Esophagus muscularis mucosa (tissue), 4 donors: Measurements from ENCODE around the gene VKORC1L1. TPM values are rescaled to one million over a fixed set of nuclear protein-coding genes. Genes with fewer than 3 reads are reported as not detected.
"Not testable (repeated sequence)": the region's sequence is repeated elsewhere in the genome, so short reads cannot be mapped to it uniquely, and the experiment has no call there.

Source experiments
- DNase-seq: peaks from one replicate; pipeline ENCODE4 v3.0.0-alpha.2; 2017; ENCODE audit errors: extremely low spot score
- H3K27ac ChIP-seq, 4 donors: fragments of 200-600 bp; sonication (generic); replicated peaks in 1 of 4; 1 replicate in 3 of 4; 2 replicates in 1 of 4; pipeline ENCODE4 v1.5.1; 2016 to 2019; ENCODE audit warnings: mild to moderate bottlenecking in 1 of 4
- H3K27me3 ChIP-seq, 4 donors: fragments of 200-600 bp; sonication (generic); one replicate each; pipeline versions ENCODE4 v1.5.1 to v1.6.0; 2016 to 2019
- H3K36me3 ChIP-seq, 4 donors: fragments of 200-600 bp; sonication (generic); one replicate each; pipeline ENCODE4 v1.5.1; 2016 to 2019
- H3K4me1 ChIP-seq, 4 donors: fragments of 200-600 bp; sonication (generic); one replicate each; pipeline ENCODE4 v1.5.1; 2016 to 2019
- H3K4me3 ChIP-seq, 4 donors: fragments of 200-600 bp; sonication (generic); 1 replicate in 2 of 4; 2 replicates in 2 of 4; pipeline ENCODE4 v1.5.1; 2016 to 2019; ENCODE audit warnings: mild to moderate bottlenecking in 4 of 4, moderate library complexity in 1 of 4
- H3K9me3 ChIP-seq, 4 donors: fragments of 200-600 bp; sonication (generic); 1 replicate in 3 of 4; 2 replicates in 1 of 4; pipeline ENCODE4 v1.5.1; 2016 to 2019
- EP300 ChIP-seq: sonication (generic); formaldehyde crosslinking; IDR thresholded peaks from one replicate; pipeline ENCODE4 v1.6.1; 2017; ENCODE audit warnings: antibody characterized with exemption
- POLR2A ChIP-seq: fragments of 450-650 bp; IDR thresholded peaks from one replicate; pipeline ENCODE4 v1.6.1; 2017; ENCODE audit warnings: antibody characterized with exemption, moderate library complexity, mild to moderate bottlenecking, low read depth
- POLR2AphosphoS5 ChIP-seq, 2 donors: sonication (generic); formaldehyde crosslinking; IDR thresholded peaks; one replicate each; pipeline ENCODE4 v1.6.1; 2017; ENCODE audit warnings: antibody characterized with exemption in 2 of 2
- WGBS: methylation state at CpG from one replicate; pipeline ENCODE4 v1.1.5; 2018; 5-methylcytosine and 5-hydroxymethylcytosine counted together
- intact Hi-C: fragments of 100-400 bp; cut with DNase I; formaldehyde crosslinking; loops from one replicate; pipeline ENCODE4 v1.15.1; 2023
- total RNA-seq, 4 donors: library from RNA; depleted of rRNA; stranded (reverse); fragments of >200 nt; gene quantifications; one replicate each; pipeline versions ENCODE4 v1.1.0 to v1.2.1, GENCODE V29; 2016
- TF ChIP-seq, protein P1 (sequence below), 3 experiments: fragments of 200-600 bp in 2 of 3; fragments of 450-650 bp in 1 of 3; sonication (generic) in 2 of 3; IDR thresholded peaks; one replicate each; pipeline ENCODE4 v1.5.1; 2017 to 2019; ENCODE audit warnings: antibody characterized with exemption in 3 of 3, mild to moderate bottlenecking in 2 of 3, moderate library complexity in 1 of 3

Gene VKORC1L1
- total RNA-seq, 4 donors from 2014 or later: 23.7 to 30.1 (median 26.1) TPM

DNA sequence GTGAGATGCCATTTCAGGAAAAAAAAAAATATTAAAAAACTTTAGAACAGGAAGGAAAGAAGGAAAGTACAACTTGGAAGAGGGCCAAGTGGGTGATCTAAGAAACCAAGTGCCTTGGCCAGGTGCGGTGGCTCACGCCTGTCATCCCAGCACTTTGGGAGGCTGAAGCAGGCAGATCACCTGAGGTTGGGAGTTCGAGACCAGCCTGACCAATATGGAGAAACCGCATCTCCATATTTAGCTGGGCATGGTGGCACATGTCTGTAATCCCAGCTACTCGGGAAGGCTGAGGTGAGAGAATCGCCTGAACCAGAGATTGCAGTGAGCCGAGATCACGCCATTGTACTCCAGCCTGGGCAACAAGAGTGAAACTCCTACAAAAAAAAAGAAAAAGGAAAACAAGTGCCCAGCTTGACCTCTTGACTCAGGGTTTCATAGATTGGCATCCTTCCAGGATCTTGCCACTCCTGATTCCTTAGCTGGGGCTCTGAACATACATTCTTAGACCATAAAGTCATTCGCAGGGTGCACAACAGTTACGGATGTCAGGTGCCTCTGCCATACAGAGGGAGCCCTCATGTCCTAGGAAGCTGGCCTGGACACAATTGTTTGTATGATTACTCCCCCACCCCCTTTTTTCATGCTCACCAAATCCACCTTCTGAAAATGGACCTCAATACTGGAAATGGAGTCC lies 111.2 kb downstream of the VKORC1L1 start:
- H3K4me1 ChIP-seq: peaks cover 19 to 34% (median 27%) of the 10 kb centered on the region in 4 donors
- intact Hi-C loops: loop anchor here (10.0 kb wide), 1 partner anchor 109 kb away; the partner anchor contains the start of gene VKORC1L1
- TF ChIP-seq POLR2A: no peak
- no peak for TF ChIP-seq EP300
- TF ChIP-seq POLR2AphosphoS5 (IDR thresholded peaks at IDR 0.05): no peak
- TF ChIP-seq, protein P1, sequence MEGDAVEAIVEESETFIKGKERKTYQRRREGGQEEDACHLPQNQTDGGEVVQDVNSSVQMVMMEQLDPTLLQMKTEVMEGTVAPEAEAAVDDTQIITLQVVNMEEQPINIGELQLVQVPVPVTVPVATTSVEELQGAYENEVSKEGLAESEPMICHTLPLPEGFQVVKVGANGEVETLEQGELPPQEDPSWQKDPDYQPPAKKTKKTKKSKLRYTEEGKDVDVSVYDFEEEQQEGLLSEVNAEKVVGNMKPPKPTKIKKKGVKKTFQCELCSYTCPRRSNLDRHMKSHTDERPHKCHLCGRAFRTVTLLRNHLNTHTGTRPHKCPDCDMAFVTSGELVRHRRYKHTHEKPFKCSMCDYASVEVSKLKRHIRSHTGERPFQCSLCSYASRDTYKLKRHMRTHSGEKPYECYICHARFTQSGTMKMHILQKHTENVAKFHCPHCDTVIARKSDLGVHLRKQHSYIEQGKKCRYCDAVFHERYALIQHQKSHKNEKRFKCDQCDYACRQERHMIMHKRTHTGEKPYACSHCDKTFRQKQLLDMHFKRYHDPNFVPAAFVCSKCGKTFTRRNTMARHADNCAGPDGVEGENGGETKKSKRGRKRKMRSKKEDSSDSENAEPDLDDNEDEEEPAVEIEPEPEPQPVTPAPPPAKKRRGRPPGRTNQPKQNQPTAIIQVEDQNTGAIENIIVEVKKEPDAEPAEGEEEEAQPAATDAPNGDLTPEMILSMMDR (IDR thresholded peaks at IDR 0.05): no peak
- no peak for DNase-seq
- H3K36me3 ChIP-seq: peaks cover 6 to 13% (median 13%) of the 10 kb centered on the region in 4 donors
- H3K4me3 ChIP-seq: no peak overlapping the region
- 94% methylated on average over 10 of the region's 10 CpGs for whole genome bisulfite sequencing
- no peak overlapping the region for H3K27ac ChIP-seq
- no peaks in the 10 kb centered on the region for H3K9me3 ChIP-seq
- no peaks in the 10 kb centered on the region for H3K27me3 ChIP-seq

DNA sequence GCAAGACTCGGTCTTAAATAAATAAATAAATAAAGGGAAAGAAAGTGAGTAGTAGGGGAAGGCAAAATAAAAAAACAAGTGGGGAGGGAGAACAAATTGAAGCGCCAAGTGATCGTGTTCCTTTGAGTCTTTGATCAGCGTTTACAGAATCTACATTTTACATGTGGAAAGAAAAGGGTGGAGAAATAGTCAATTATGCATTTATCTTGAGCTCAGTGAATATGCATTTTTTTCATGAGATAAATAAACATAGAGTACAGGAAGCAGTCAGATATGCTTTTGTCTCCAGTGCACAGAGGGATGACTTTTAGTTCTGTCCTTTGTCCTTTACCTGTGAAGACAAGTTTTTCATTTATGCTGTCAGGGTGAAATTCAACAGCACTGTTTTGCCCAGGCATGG lies 115.2 kb downstream of the VKORC1L1 start:
- H3K36me3 ChIP-seq: no peaks in the 10 kb centered on the region
- H3K27me3 ChIP-seq: no peaks in the 10 kb centered on the region
- peaks cover 0 to under 1% (median 0%) of the 10 kb centered on the region in 4 donors for H3K4me1 ChIP-seq
- H3K9me3 ChIP-seq: no peaks in the 10 kb centered on the region
- WGBS: 75% methylated on average over 4 of the region's 4 CpGs
- no peak overlapping the region for H3K4me3 ChIP-seq
- no peak for DNase-seq
- TF ChIP-seq, protein P1 (IDR thresholded peaks at IDR 0.05): no peak
- TF ChIP-seq POLR2AphosphoS5 (IDR thresholded peaks at IDR 0.05) (no peak), EP300 (no peak), POLR2A (no peak)
- no peak overlapping the region for H3K27ac ChIP-seq
- intact Hi-C loops: loop anchor here (10.0 kb wide), 1 partner anchor 113 kb away; the partner anchor contains the start of gene VKORC1L1

DNA sequence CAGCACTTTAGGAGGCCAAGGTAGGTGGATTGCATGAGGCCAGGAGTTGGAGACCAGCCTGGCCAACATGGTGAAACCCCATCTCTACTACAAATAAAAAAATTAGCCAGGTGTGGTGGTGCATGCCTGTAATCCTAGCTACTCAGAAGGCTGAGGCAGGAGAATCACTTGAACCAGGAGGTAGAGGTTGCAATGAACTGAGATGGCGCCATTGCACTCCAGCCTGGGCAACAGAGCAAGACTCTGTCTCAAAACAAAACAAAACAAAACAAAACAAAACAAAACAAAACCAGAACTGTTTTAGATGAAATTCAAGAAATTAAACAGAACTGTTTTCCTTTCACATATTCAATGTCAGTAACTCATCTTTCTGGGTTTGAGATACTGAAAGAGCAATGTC lies 115.6 kb downstream of the VKORC1L1 start:
- not testable (repeated sequence) for H3K9me3 ChIP-seq, H3K36me3 ChIP-seq, H3K4me3 ChIP-seq, DNase-seq, H3K27ac ChIP-seq, H3K4me1 ChIP-seq, H3K27me3 ChIP-seq
- intact Hi-C loops: loop anchor here (10.0 kb wide), 1 partner anchor 114 kb away; the partner anchor contains the start of gene VKORC1L1
- WGBS: 100% methylated on average over 1 of the region's 1 CpG

DNA sequence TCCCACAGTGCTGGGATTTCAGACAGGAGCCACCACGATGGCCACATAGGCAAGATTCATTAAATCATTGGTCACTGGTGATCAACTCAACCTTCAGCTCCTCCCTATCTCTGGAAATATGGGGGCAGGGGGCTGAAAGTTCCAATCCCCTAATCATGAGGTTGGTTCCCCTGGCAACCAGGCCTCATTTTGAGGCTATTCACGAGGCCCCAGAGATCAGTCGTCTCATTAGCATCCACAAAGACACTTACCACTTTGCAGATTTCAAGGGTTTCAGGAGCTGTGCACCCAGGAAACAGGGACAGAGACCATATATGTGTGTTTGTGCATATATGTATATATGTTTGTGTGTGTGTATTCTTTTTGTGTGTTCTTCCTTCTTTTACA lies 116.8 kb downstream of the VKORC1L1 start:
- no peaks in the 10 kb centered on the region for H3K36me3 ChIP-seq
- no peak for TF ChIP-seq POLR2AphosphoS5 (IDR thresholded peaks at IDR 0.05)
- TF ChIP-seq POLR2A: no peak
- no peak for TF ChIP-seq EP300
- TF ChIP-seq, protein P1 (IDR thresholded peaks at IDR 0.05): no peak
- no peak overlapping the region for H3K27ac ChIP-seq
- DNase-seq: no peak
- 63% methylated on average over 3 of the region's 3 CpGs for WGBS
- H3K27me3 ChIP-seq: no peaks in the 10 kb centered on the region
- intact Hi-C loops: loop anchor here (10.0 kb wide), 1 partner anchor 115 kb away; the partner anchor contains the start of gene VKORC1L1
- H3K4me1 ChIP-seq: no peaks in the 10 kb centered on the region
- H3K4me3 ChIP-seq: no peak overlapping the region
- H3K9me3 ChIP-seq: no peaks in the 10 kb centered on the region

DNA sequence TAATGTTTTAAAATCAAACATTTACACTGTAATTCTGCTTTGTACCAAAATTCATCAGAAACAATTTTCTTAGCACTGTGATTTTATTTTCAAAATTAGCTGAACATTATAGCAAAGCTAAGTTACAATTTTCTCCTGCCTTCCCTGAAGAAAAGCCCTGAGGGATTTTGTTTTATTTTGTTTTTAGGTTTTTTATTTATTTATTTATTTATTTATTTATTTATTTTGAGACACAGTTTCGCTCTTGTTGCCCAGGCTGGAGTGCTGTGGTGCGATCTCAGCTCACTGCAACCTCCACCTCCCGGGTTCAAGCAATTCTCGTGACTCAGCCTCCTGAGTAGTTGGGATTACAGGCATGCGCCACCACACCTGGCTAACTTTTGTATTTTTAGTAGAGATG lies 119.0 kb downstream of the VKORC1L1 start:
- H3K4me1 ChIP-seq, H3K27me3 ChIP-seq, H3K27ac ChIP-seq, intact Hi-C loops, DNase-seq, H3K36me3 ChIP-seq, H3K9me3 ChIP-seq, H3K4me3 ChIP-seq: not testable (repeated sequence)
- 94% methylated on average over 5 of the region's 5 CpGs for WGBS

DNA sequence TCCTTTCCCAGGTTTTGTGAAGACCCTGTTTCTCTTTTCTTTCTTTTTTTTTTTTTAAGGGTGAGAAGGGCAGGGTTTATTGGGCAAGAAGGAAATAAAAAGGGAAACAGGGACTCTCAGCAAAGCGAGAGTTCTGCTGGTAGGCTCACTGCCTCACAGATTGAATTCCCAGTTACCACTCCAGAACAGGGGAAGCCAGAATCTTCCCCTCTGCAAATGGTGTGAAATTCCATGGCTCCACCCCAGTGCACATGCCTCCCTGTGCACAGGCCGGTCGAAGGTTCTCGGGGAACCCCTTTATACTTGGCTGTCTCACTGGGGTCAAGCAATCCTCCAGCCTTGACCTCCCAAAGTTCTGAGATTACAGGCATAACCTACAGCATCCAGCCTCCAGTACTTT lies 119.7 kb downstream of the VKORC1L1 start:
- no peak for DNase-seq
- TF ChIP-seq POLR2AphosphoS5 (IDR thresholded peaks at IDR 0.05) (no peak), POLR2A (no peak), EP300 (no peak)
- TF ChIP-seq, protein P1 (IDR thresholded peaks at IDR 0.05): no peak
- no peaks in the 10 kb centered on the region for H3K9me3 ChIP-seq
- no peaks in the 10 kb centered on the region for H3K27me3 ChIP-seq
- WGBS: 84% methylated on average over 4 of the region's 4 CpGs
- H3K4me3 ChIP-seq: no peak overlapping the region
- no peaks in the 10 kb centered on the region for H3K4me1 ChIP-seq
- no peaks in the 10 kb centered on the region for H3K36me3 ChIP-seq
- no peak overlapping the region for H3K27ac ChIP-seq
- intact Hi-C loops: no loop called here

DNA sequence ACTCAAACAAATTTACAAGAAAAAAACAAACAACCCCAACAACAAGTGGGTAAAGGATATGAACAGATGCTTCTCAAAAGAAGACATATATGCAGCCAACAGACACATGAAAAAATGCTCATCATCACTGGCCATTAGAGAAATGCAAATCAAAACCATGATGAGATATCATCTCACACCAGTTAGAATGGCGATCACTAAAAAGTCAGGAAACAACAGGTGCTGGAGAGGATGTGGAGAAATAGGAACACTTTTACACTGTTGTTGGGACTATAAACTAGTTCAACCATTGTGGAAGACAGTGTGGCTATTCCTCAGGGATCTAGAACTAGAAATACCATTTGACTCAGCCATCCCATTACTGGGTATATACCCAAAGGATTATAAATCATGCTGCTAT lies 122.1 kb downstream of the VKORC1L1 start:
- intact Hi-C loops, DNase-seq: not testable (repeated sequence)
- WGBS: 88% methylated on average over 1 of the region's 1 CpG

DNA sequence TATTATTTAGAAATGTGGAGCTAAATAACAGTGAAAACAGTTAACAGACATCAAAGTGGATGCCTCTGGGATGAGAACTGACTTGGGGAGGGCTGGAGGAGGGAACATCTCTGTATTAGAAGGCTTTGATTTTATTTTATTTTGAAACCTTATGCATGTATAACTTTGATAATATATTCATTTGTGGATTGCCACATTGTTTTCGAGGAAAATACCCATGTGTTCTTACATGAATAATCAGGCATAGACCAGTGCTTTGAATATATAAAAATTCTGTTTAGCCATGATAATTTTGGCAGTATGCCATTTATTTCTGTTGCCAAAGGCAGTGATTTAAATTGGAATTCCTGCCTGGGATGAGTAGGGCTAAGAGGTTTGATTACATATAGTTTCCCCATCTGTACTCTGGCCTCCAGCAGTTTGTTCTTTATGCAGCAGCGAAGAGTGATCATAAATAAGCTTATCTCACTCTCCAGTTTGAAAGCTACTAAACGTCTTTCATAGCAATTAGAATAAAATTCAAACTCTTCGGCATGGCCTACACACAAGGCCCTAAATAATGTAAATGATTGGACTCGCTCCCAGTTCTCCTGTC lies 128.0 kb downstream of the VKORC1L1 start:
- H3K4me1 ChIP-seq, H3K9me3 ChIP-seq, H3K4me3 ChIP-seq, DNase-seq, H3K27ac ChIP-seq, intact Hi-C loops, H3K36me3 ChIP-seq, H3K27me3 ChIP-seq: not testable (repeated sequence)
- WGBS: 69% methylated on average over 1 of the region's 5 CpGs

More for the DNA sequence above, 122.1 kb downstream of the VKORC1L1 start:
- not testable (repeated sequence) for H3K27ac ChIP-seq, H3K4me3 ChIP-seq, H3K4me1 ChIP-seq, H3K36me3 ChIP-seq, H3K27me3 ChIP-seq, H3K9me3 ChIP-seq
